Upper lobe of right lung (tissue), 1 donor: Measurements from ENCODE around the gene TAX1BP1. TPM values are rescaled to one million over a fixed set of nuclear protein-coding genes. Genes with fewer than 3 reads are reported as not detected.

Experiments
- ATAC-seq: fragments of 200-7000 bp; cut with Tn5 transposase; one replicate; pipeline ENCODE4 v1.9.1; 2020; ENCODE audit warnings: mild to moderate bottlenecking, moderate library complexity
- DNase-seq: peaks from one replicate; pipeline ENCODE4 v3.0.0-alpha.2; 2020
- H3K27ac ChIP-seq: fragments of 200-600 bp; one replicate; pipeline ENCODE4 v1.8.0; 2022
- H3K27me3 ChIP-seq: fragments of 200-600 bp; one replicate; pipeline ENCODE4 v1.8.0; 2022; ENCODE audit warnings: mild to moderate bottlenecking
- H3K36me3 ChIP-seq: fragments of 200-600 bp; one replicate; pipeline ENCODE4 v1.8.0; 2022
- H3K4me1 ChIP-seq: fragments of 200-600 bp; one replicate; pipeline ENCODE4 v1.8.0; 2022
- H3K4me3 ChIP-seq: fragments of 200-600 bp; one replicate; pipeline ENCODE4 v1.8.0; 2022; ENCODE audit warnings: mild to moderate bottlenecking
- H3K9me3 ChIP-seq: fragments of 200-600 bp; one replicate; pipeline ENCODE4 v1.8.0; 2022
- CTCF ChIP-seq: fragments of 200-600 bp; IDR thresholded peaks from one replicate; pipeline ENCODE4 v1.8.0; 2022; ENCODE audit warnings: antibody characterized with exemption
- intact Hi-C: fragments of 100-400 bp; cut with DNase I; formaldehyde crosslinking; loops from one replicate; pipeline ENCODE4 v1.11.0; 2022
- total RNA-seq: library from RNA; stranded (reverse); fragmentation: NEBNext Ultra II Directional; extraction: Animal tissue kit (Norgen Biotek cat#: 25700); gene quantifications from one replicate; pipeline ENCODE4 v1.2.1, GENCODE V29; 2021
- donor health status: DM: no; HTN: yes; CAD: no; lungs with severe emphysema.

TAX1BP1 gene
- total RNA-seq, 1 donor from 2014 or later, result 109 TPM

- no peak for DNase-seq
- H3K9me3 ChIP-seq, result no peaks in the 10 kb centered on the region
- TF ChIP-seq CTCF, result no peak
- no peak overlapping the region for H3K4me3 ChIP-seq
- ATAC-seq, result no peak
- no peaks in the 10 kb centered on the region for H3K4me1 ChIP-seq
- no peak overlapping the region for H3K27ac ChIP-seq
- intact Hi-C loops, result no loop called here
- H3K27me3 ChIP-seq, result no peaks in the 10 kb centered on the region
- peaks cover 51% of the 10 kb centered on the region for H3K36me3 ChIP-seq
Observed at GRCh38 chr7:27756298-27756697, 16.3 kb downstream of the TAX1BP1 start.

GRCh38 chr7:27759491-27759890 is 19.5 kb downstream of the TAX1BP1 start:
- intact Hi-C loops, result no loop called here
- DNase-seq (no peak), ATAC-seq (no peak)
- Histone ChIP-seq H3K27ac (no peak overlapping the region), H3K4me1 (no peaks in the 10 kb centered on the region), H3K27me3 (no peaks in the 10 kb centered on the region), H3K4me3 (no peak overlapping the region), H3K36me3 (peaks cover 39% of the 10 kb centered on the region), H3K9me3 (no peaks in the 10 kb centered on the region)
- TF ChIP-seq CTCF, result no peak

GRCh38 chr7:27762062-27762461 is 22.1 kb downstream of the TAX1BP1 start:
- Histone ChIP-seq H3K27ac (no peak overlapping the region), H3K4me1 (no peaks in the 10 kb centered on the region), H3K27me3 (no peaks in the 10 kb centered on the region), H3K9me3 (no peaks in the 10 kb centered on the region), H3K4me3 (no peak overlapping the region), H3K36me3 (peaks cover 41% of the 10 kb centered on the region)
- DNase-seq (no peak), ATAC-seq (no peak)
- TF ChIP-seq CTCF, result no peak
- intact Hi-C loops, result no loop called here

- Histone ChIP-seq H3K27ac (no peak overlapping the region), H3K4me3 (no peak overlapping the region), H3K9me3 (no peaks in the 10 kb centered on the region), H3K27me3 (no peaks in the 10 kb centered on the region), H3K4me1 (no peaks in the 10 kb centered on the region), H3K36me3 (peaks cover 33% of the 10 kb centered on the region)
- TF ChIP-seq CTCF, result no peak
- ATAC-seq (no peak), DNase-seq (no peak)
- intact Hi-C loops, result no loop called here
Observed at GRCh38 chr7:27763983-27764508, 24.1 kb downstream of the TAX1BP1 start.

GRCh38 chr7:27765841-27766240 is 25.9 kb downstream of the TAX1BP1 start:
- Histone ChIP-seq H3K27me3 (no peaks in the 10 kb centered on the region), H3K36me3 (peaks cover 39% of the 10 kb centered on the region), H3K4me1 (no peaks in the 10 kb centered on the region), H3K9me3 (no peaks in the 10 kb centered on the region), H3K4me3 (no peak overlapping the region), H3K27ac (no peak overlapping the region)
- no peak for TF ChIP-seq CTCF
- ATAC-seq (no peak), DNase-seq (no peak)
- intact Hi-C loops, result no loop called here

- no peak for TF ChIP-seq CTCF
- Histone ChIP-seq H3K36me3 (peaks cover 53% of the 10 kb centered on the region), H3K4me1 (no peaks in the 10 kb centered on the region), H3K4me3 (no peak overlapping the region), H3K27me3 (no peaks in the 10 kb centered on the region), H3K9me3 (no peaks in the 10 kb centered on the region), H3K27ac (no peak overlapping the region)
- intact Hi-C loops, result no loop called here
- ATAC-seq (no peak), DNase-seq (no peak)
Observed at GRCh38 chr7:27767374-27767773, 27.4 kb downstream of the TAX1BP1 start.
